SK-N-SH (cell line): ENCODE measurements around the gene TTC16.

ENCODE experiments used
- CTCF ChIP-seq: fragments of 200-600 bp; sonication (generic); IDR thresholded peaks from 2 replicates; pipeline ENCODE4 v1.6.1; 2017; ENCODE audit warnings: antibody characterized with exemption, mild to moderate bottlenecking, moderate library complexity
- EP300 ChIP-seq, 2 experiments: IDR thresholded peaks; 2 replicates each; pipeline versions ENCODE4 v1.4.0 to v1.6.1; 2012; ENCODE audit warnings: borderline replicate concordance in 1 of 2, low read depth in 1 of 2, low read length in 1 of 2
- EZH2phosphoT487 ChIP-seq: fragments of 200-600 bp; sonication (generic); IDR thresholded peaks from 2 replicates; pipeline ENCODE4 v1.6.1; 2017; ENCODE audit warnings: low read depth, mixed run types, mild to moderate bottlenecking, antibody characterized with exemption, moderate library complexity, borderline replicate concordance
- FOXM1 ChIP-seq: IDR thresholded peaks from 2 replicates; pipeline ENCODE4 v1.4.0; 2012; ENCODE audit warnings: low read depth, mild to moderate bottlenecking
- POLR2AphosphoS5 ChIP-seq: IDR thresholded peaks from 2 replicates; pipeline ENCODE4 v1.6.1; 2012; ENCODE audit warnings: low read depth, low read length
- RCOR1 ChIP-seq: fragments of 150-350 bp; IDR thresholded peaks from 2 replicates; pipeline ENCODE4 v1.6.1; 2017; ENCODE audit warnings: antibody characterized with exemption, low read length
- TCF12 ChIP-seq: IDR thresholded peaks from 2 replicates; pipeline ENCODE4 v1.4.0; 2012
- TF ChIP-seq, protein P1 (sequence below): fragments of 150-350 bp; IDR thresholded peaks from 2 replicates; pipeline ENCODE4 v1.6.1; 2017; ENCODE audit warnings: antibody characterized with exemption, low read length, low read depth, borderline replicate concordance
- TF ChIP-seq, protein P2 (sequence below): fragments of 150-350 bp; IDR thresholded peaks from 2 replicates; pipeline ENCODE4 v1.6.1; 2016; ENCODE audit warnings: mild to moderate bottlenecking, low read depth, low read length
- TF ChIP-seq, protein P3 (sequence below): IDR thresholded peaks from 2 replicates; pipeline ENCODE4 v1.4.0; 2012; ENCODE audit warnings: low read depth

GRCh38 chr9:127739614-127740330 lies 23.9 kb downstream of the TTC16 start:
- TF ChIP-seq EZH2phosphoT487 (no peak), FOXM1 (no peak), EP300 (IDR thresholded peaks at IDR 0.05; ENCODE audit: borderline replicate concordance in 1 of 2, low read depth in 1 of 2, low read length in 1 of 2) (no peak), CTCF (no peak), POLR2AphosphoS5 (no peak), TCF12 (no peak), RCOR1 (no peak)
- TF ChIP-seq, protein P1, sequence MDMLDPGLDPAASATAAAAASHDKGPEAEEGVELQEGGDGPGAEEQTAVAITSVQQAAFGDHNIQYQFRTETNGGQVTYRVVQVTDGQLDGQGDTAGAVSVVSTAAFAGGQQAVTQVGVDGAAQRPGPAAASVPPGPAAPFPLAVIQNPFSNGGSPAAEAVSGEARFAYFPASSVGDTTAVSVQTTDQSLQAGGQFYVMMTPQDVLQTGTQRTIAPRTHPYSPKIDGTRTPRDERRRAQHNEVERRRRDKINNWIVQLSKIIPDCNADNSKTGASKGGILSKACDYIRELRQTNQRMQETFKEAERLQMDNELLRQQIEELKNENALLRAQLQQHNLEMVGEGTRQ, result no peak
- TF ChIP-seq, protein P2, sequence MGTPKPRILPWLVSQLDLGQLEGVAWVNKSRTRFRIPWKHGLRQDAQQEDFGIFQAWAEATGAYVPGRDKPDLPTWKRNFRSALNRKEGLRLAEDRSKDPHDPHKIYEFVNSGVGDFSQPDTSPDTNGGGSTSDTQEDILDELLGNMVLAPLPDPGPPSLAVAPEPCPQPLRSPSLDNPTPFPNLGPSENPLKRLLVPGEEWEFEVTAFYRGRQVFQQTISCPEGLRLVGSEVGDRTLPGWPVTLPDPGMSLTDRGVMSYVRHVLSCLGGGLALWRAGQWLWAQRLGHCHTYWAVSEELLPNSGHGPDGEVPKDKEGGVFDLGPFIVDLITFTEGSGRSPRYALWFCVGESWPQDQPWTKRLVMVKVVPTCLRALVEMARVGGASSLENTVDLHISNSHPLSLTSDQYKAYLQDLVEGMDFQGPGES, result no peak
- TF ChIP-seq, protein P3, sequence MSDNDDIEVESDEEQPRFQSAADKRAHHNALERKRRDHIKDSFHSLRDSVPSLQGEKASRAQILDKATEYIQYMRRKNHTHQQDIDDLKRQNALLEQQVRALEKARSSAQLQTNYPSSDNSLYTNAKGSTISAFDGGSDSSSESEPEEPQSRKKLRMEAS, result no peak
